K562 (cell line): ENCODE measurements around the gene EXOC4. TPM values are rescaled to one million over a fixed set of nuclear protein-coding genes. Genes with fewer than 3 reads are reported as not detected.

Experiments
- ATAC-seq: fragments of 200-7000 bp; cut with Tn5 transposase; 3 replicates; pipeline ENCODE4 v1.9.1; 2020; ENCODE audit warnings: moderate library complexity
- BruUV-seq: library from RNA; stranded (reverse); fragments of 400-500 nt; replicated peaks from 2 replicates; lab custom pipeline; 2021; lab: Mats Ljungman, UMichigan
- CTCF ChIA-PET: fragments of 300-600 bp; formaldehyde crosslinking; extraction: SDS; loops from one replicate; lab custom pipeline; 2021; ENCODE audit warnings: low intra/inter-chr PET ratio; lab: Yijun Ruan, JAX
- POLR2A ChIA-PET: fragments of 300-600, 350-650 bp; sonication (Branson Sonifier 250); formaldehyde crosslinking; extraction: SDS; loops from one replicate; lab custom pipeline; 2021; ENCODE audit warnings: antibody characterized with exemption, inconsistent platforms; lab: Yijun Ruan, JAX
- DNase-seq, 4 experiments: peaks; one replicate each; pipeline versions ENCODE4 v3.0.0 to v3.0.0-alpha.2; 2011 to 2018; ENCODE audit warnings: low spot score in 3 of 4, mixed read lengths in 3 of 4; ENCODE audit errors: extremely low read depth in 1 of 4
- FAIRE-seq: peaks from 2 replicates; lab custom pipeline; 2011; peaks lifted over from hg19 to GRCh38; lab: Jason Lieb, UNC
- H2AFZ ChIP-seq: 2 replicates; pipeline ENCODE4 v1.6.0; 2011; ENCODE audit warnings: low read depth, low read length, control low read depth, inconsistent platforms
- H3K27ac ChIP-seq: fragments of 200-600 bp; 3 replicates; pipeline ENCODE4 v1.8.0; 2011; ENCODE audit warnings: low read depth, mild to moderate bottlenecking, control low read depth, inconsistent platforms, low read length, moderate library complexity, mixed read lengths; ENCODE audit errors: extremely low read depth
- H3K27me3 ChIP-seq, 2 experiments: fragments of 300-600 bp in 1 of 2; 2 replicates in 1 of 2; 3 replicates in 1 of 2; pipeline versions ENCODE4 v1.6.0 to v1.8.0; 2011; ENCODE audit warnings: inconsistent platforms in 2 of 2, low read length in 2 of 2, mild to moderate bottlenecking in 1 of 2, mixed read lengths in 1 of 2, moderate library complexity in 1 of 2; ENCODE audit not compliant: control insufficient read depth in 2 of 2, insufficient read depth in 2 of 2
- H3K36me3 ChIP-seq: fragments of 300-600 bp; 3 replicates; pipeline ENCODE4 v1.8.0; 2011; ENCODE audit warnings: mild to moderate bottlenecking, low read length, inconsistent platforms; ENCODE audit not compliant: control insufficient read depth, insufficient read depth
- H3K4me1 ChIP-seq, 2 experiments: fragments of 200-600 bp in 1 of 2; replicated peaks in 1 of 2; 2 replicates in 1 of 2; 3 replicates in 1 of 2; pipeline versions ENCODE4 v1.5.1 to v1.8.0; 2011; ENCODE audit warnings: inconsistent platforms in 2 of 2, low read length in 2 of 2, mild to moderate bottlenecking in 1 of 2, mixed read lengths in 1 of 2, moderate library complexity in 1 of 2; ENCODE audit not compliant: control insufficient read depth in 2 of 2, insufficient read depth in 2 of 2
- H3K4me2 ChIP-seq: 2 replicates; pipeline ENCODE4 v1.6.1; 2011; ENCODE audit warnings: low read length, control low read depth, inconsistent platforms, mixed read lengths; ENCODE audit not compliant: insufficient read depth
- H3K4me3 ChIP-seq: fragments of 200-600 bp; sonication (generic), shearing (Covaris generic); 2 replicates; pipeline ENCODE4 v1.5.1; 2016; ENCODE audit warnings: control low read depth, inconsistent platforms
- H3K79me2 ChIP-seq: fragments of 200-600 bp; 3 replicates; pipeline ENCODE4 v1.8.0; 2011; ENCODE audit warnings: low read length, inconsistent platforms; ENCODE audit not compliant: control insufficient read depth, insufficient read depth
- H3K9ac ChIP-seq, 2 experiments: 2 replicates each; pipeline versions ENCODE4 v1.6.0 to v1.6.1; 2011; ENCODE audit warnings: low read depth in 2 of 2, low read length in 2 of 2, control low read depth in 1 of 2, inconsistent platforms in 1 of 2, mild to moderate bottlenecking in 1 of 2, mixed read lengths in 1 of 2; ENCODE audit not compliant: insufficient read depth in 1 of 2
- H3K9me1 ChIP-seq: one replicate; pipeline ENCODE4 v1.6.0; 2011; ENCODE audit warnings: inconsistent platforms, mild to moderate bottlenecking, low read length, moderate library complexity; ENCODE audit not compliant: control insufficient read depth, insufficient read depth
- H3K9me3 ChIP-seq: replicated peaks from 2 replicates; pipeline ENCODE4 v1.5.1; 2011; ENCODE audit warnings: low read depth, low read length, inconsistent platforms; ENCODE audit not compliant: control insufficient read depth, insufficient read depth
- H4K20me1 ChIP-seq: replicated peaks from 2 replicates; pipeline ENCODE4 v1.6.1; 2011; ENCODE audit warnings: low read length, inconsistent platforms, mixed read lengths; ENCODE audit not compliant: control insufficient read depth, insufficient read depth
- HEY1 ChIP-seq: fragments of 250-450 bp; sonication (Bioruptor Pico); IDR thresholded peaks from 2 replicates; pipeline ENCODE4 v1.5.0; 2020; ENCODE audit warnings: mild to moderate bottlenecking, moderate library complexity, borderline replicate concordance
- HSF4 ChIP-seq: fragments of 250-450 bp; sonication (Bioruptor Pico); IDR thresholded peaks from 2 replicates; pipeline ENCODE4 v2.1.2; 2022; ENCODE audit warnings: mild to moderate bottlenecking, moderate library complexity, borderline replicate concordance
- IRF2 ChIP-seq: sonication (generic); formaldehyde crosslinking; IDR thresholded peaks from 2 replicates; pipeline ENCODE4 v1.8.1; 2022; ENCODE audit warnings: mild to moderate bottlenecking, missing genetic modification reagents
- MEIS2 ChIP-seq: fragments of 450-650 bp; IDR thresholded peaks from 2 replicates; pipeline ENCODE4 v1.6.1; 2014; ENCODE audit warnings: mild to moderate bottlenecking; ENCODE audit not compliant: partially characterized antibody
- SIN3B ChIP-seq: fragments of 450-650 bp; IDR thresholded peaks from 2 replicates; pipeline ENCODE4 v1.6.1; 2017; ENCODE audit warnings: low read depth, mild to moderate bottlenecking, moderate library complexity
- SREBF2 ChIP-seq: sonication (generic); formaldehyde crosslinking; IDR thresholded peaks from 2 replicates; pipeline ENCODE4 v1.4.0; 2020; ENCODE audit warnings: mild to moderate bottlenecking, missing genetic modification reagents
- SRSF7 ChIP-seq: fragments of 200-400 bp; formaldehyde crosslinking; optimal IDR thresholded peaks from 2 replicates; pipeline ENCODE3; 2017; ENCODE audit warnings: mild to moderate bottlenecking, low read depth, low read length
- ZHX1 ChIP-seq: fragments of 150-350 bp; conservative IDR thresholded peaks from 2 replicates; pipeline ENCODE4 v1.6.1; 2014; ENCODE audit warnings: low read length
- ZNF311 ChIP-seq: fragments of 250-450 bp; sonication (Bioruptor Pico); IDR thresholded peaks from 2 replicates; pipeline ENCODE4 v1.4.0; 2020; ENCODE audit warnings: mild to moderate bottlenecking, moderate library complexity
- ZNF766 ChIP-seq: fragments of 200-800 bp; sonication (Bioruptor generic); conservative IDR thresholded peaks from 2 replicates; pipeline ENCODE4 v1.6.1; 2016; ENCODE audit warnings: missing genetic modification characterization, missing compliant biosample characterization
- WGBS: fragments of 100-300 bp; shearing (Covaris generic); methylation state at CpG from one replicate; pipeline ENCODE4 v1.1.6; 2016; ENCODE audit warnings: low coverage, mixed read lengths; ENCODE audit not compliant: insufficient coverage; ENCODE audit errors: missing lambda C conversion rate; 5-methylcytosine and 5-hydroxymethylcytosine counted together
- in situ Hi-C: fragments of 300-500 bp; cut with MboI; formaldehyde crosslinking; loops from 4 replicates; pipeline ENCODE4 v1.15.0; 2018; ENCODE audit warnings: inconsistent platforms, mixed read lengths
- intact Hi-C: fragments of 100-400 bp; cut with micrococcal nuclease; formaldehyde crosslinking; loops from 2 replicates; pipeline ENCODE4 v1.14.2; 2022
- polyA plus RNA-seq, 8 experiments: library from polyadenylated mRNA; depleted of rRNA in 4 of 8; stranded (reverse) in 5 of 8; unstranded in 3 of 8; fragments of >200 nt; fragmentation: Nextera tagmentation in 2 of 8; fragmentation: Illumina TruSeq in 1 of 8; extraction: Ambion mirVana in 2 of 8; extraction: Trizol in 1 of 8; gene quantifications; 2 replicates each; pipeline versions ENCODE4 v1.2.1 to v1.2.3, GENCODE V29; 2011 to 2014; ENCODE audit warnings: inconsistent platforms in 1 of 8, missing spikeins in 1 of 8
- total RNA-seq, 7 experiments: library from RNA; depleted of rRNA in 6 of 7; stranded (reverse); fragments of >200 nt in 6 of 7; fragmentation: Illumina TruSeq in 2 of 7; extraction: Trizol in 2 of 7; gene quantifications; 2 replicates each; pipeline versions ENCODE4 v1.2.1 to v1.2.3, GENCODE V29; 2011 to 2021; ENCODE audit warnings: low replicate concordance in 1 of 7
- TF ChIP-seq, protein P1 (sequence below): fragments of 450-650 bp; formaldehyde crosslinking; IDR thresholded peaks from 2 replicates; pipeline ENCODE4 v1.4.0; 2020; ENCODE audit warnings: mild to moderate bottlenecking, moderate library complexity
- TF ChIP-seq, protein P2 (sequence below): fragments of 200-800 bp; sonication (Bioruptor generic); IDR thresholded peaks from 2 replicates; pipeline ENCODE4 v1.6.1; 2016; ENCODE audit warnings: missing genetic modification characterization, missing compliant biosample characterization

The EXOC4 gene
- total and polyA plus RNA-seq, 9 of the 15 experiments (the other 6 are each of a cell fraction or from before 2014, with no cell fraction given): 18.5 to 73.1 (median 46.6) TPM

DNA sequence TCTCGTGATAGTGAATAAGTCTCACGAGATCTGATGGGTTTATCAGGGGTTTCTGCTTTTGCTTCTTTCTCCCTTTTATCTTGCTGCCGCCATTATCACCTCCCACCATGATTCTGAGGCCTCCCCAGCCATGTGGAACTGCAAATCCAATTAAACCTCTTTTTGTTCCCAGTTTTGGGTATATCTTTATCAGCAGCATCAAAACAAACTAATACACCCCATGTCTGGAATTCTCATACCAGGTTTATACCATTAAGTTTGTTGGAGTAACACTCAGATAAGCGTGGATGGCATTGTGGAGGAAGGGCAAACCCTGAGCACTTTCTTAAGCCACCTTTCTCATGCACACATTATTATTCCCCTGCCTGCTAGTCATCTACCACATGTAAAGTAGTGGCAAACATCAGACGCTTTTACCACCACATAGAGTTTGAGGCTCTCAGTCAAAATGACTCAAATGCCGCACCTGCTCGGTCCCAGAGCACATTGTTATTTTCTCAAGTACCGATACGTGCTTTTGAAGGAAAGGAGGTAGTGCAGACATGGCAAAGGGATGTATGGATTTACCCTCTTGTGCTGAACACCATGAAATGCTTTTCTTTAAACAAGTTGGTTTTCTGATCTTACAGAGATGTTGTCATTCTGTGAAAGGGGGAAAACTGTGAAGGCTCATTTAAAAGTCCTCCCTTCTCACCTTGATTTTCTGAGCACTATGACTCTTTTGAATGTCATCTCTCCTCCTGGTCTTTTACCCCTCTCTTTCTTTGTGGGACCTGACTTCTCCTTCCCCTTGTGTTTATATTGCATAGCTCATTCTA, 429.7 kb downstream of the EXOC4 start:
- Histone ChIP-seq H3K4me3 (no peak overlapping the region), H3K27me3 (no peaks in the 10 kb centered on the region), H3K36me3 (no peaks in the 10 kb centered on the region), H3K9ac (no peak overlapping the region), H3K27ac (no peak overlapping the region), H4K20me1 (no peaks in the 10 kb centered on the region), H3K9me1 (no peaks in the 10 kb centered on the region), H3K4me1 (peaks cover 0 to 4% of the 10 kb centered on the region in 2 experiments; a peak in 2 of 5 replicates), H3K79me2 (no peaks in the 10 kb centered on the region), H3K4me2 (no peak overlapping the region), H2AFZ (no peak overlapping the region), H3K9me3 (no peaks in the 10 kb centered on the region)
- POLR2A ChIA-PET: interaction anchor here (1.3 kb wide), 1 partner anchor 18 kb away, joined by 3 read pairs; no protein-coding TSS in a partner anchor
- no TSS peak for BruUV-seq
- ATAC-seq (no peak), DNase-seq (no peak), FAIRE-seq (no peak)
- 44% methylated on average over 9 of the region's 9 CpGs for WGBS
- CTCF ChIA-PET: no interaction called here
- in situ Hi-C loops: no loop called here
- intact Hi-C loops: no loop called here
- peak; percentile 35 for TF ChIP-seq MEIS2
- TF ChIP-seq, protein P1, sequence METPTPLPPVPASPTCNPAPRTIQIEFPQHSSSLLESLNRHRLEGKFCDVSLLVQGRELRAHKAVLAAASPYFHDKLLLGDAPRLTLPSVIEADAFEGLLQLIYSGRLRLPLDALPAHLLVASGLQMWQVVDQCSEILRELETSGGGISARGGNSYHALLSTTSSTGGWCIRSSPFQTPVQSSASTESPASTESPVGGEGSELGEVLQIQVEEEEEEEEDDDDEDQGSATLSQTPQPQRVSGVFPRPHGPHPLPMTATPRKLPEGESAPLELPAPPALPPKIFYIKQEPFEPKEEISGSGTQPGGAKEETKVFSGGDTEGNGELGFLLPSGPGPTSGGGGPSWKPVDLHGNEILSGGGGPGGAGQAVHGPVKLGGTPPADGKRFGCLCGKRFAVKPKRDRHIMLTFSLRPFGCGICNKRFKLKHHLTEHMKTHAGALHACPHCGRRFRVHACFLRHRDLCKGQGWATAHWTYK (CRISPR knock-in tag): no peak
- no peak for TF ChIP-seq SREBF2 (CRISPR knock-in tag)
- TF ChIP-seq HSF4 (CRISPR knock-in tag): no peak
- TF ChIP-seq, protein P2, sequence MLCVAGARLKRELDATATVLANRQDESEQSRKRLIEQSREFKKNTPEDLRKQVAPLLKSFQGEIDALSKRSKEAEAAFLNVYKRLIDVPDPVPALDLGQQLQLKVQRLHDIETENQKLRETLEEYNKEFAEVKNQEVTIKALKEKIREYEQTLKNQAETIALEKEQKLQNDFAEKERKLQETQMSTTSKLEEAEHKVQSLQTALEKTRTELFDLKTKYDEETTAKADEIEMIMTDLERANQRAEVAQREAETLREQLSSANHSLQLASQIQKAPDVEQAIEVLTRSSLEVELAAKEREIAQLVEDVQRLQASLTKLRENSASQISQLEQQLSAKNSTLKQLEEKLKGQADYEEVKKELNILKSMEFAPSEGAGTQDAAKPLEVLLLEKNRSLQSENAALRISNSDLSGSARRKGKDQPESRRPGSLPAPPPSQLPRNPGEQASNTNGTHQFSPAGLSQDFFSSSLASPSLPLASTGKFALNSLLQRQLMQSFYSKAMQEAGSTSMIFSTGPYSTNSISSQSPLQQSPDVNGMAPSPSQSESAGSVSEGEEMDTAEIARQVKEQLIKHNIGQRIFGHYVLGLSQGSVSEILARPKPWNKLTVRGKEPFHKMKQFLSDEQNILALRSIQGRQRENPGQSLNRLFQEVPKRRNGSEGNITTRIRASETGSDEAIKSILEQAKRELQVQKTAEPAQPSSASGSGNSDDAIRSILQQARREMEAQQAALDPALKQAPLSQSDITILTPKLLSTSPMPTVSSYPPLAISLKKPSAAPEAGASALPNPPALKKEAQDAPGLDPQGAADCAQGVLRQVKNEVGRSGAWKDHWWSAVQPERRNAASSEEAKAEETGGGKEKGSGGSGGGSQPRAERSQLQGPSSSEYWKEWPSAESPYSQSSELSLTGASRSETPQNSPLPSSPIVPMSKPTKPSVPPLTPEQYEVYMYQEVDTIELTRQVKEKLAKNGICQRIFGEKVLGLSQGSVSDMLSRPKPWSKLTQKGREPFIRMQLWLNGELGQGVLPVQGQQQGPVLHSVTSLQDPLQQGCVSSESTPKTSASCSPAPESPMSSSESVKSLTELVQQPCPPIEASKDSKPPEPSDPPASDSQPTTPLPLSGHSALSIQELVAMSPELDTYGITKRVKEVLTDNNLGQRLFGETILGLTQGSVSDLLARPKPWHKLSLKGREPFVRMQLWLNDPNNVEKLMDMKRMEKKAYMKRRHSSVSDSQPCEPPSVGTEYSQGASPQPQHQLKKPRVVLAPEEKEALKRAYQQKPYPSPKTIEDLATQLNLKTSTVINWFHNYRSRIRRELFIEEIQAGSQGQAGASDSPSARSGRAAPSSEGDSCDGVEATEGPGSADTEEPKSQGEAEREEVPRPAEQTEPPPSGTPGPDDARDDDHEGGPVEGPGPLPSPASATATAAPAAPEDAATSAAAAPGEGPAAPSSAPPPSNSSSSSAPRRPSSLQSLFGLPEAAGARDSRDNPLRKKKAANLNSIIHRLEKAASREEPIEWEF (CRISPR knock-in tag): no peak
- no peak for TF ChIP-seq IRF2 (CRISPR knock-in tag)
- TF ChIP-seq ZNF311 (CRISPR knock-in tag): no peak
- TF ChIP-seq ZNF766 (CRISPR knock-in tag): peak; percentile 73; the same call in 1 of the 2 replicates
- TF ChIP-seq ZHX1: no peak
- no peak for TF ChIP-seq HEY1 (CRISPR knock-in tag)
- no peak for TF ChIP-seq SRSF7
- TF ChIP-seq SIN3B: no peak
